GM12878 (cell line): ENCODE measurements around the gene CFLAR.

Source experiments
- ATF2 ChIP-seq: IDR thresholded peaks from 2 replicates; pipeline ENCODE4 v1.6.1; 2012; ENCODE audit warnings: low read length, inconsistent platforms
- ZNF622 ChIP-seq: fragments of 450-650 bp; IDR thresholded peaks from 2 replicates; pipeline ENCODE4 v1.6.1; 2017; ENCODE audit warnings: mild to moderate bottlenecking, inconsistent platforms

GRCh38 chr2:201171259-201171814, 55.4 kb downstream of the CFLAR start:
- TF ChIP-seq ATF2: no peak
- TF ChIP-seq ZNF622: no peak
